HS-27A (cell line): ENCODE results near the gene NABP1.

ENCODE experiments used
- DNase-seq: peaks from one replicate; pipeline ENCODE4 v3.0.0-alpha.2; 2012; ENCODE audit warnings: low read depth, missing footprints

Gene NABP1

DNA sequence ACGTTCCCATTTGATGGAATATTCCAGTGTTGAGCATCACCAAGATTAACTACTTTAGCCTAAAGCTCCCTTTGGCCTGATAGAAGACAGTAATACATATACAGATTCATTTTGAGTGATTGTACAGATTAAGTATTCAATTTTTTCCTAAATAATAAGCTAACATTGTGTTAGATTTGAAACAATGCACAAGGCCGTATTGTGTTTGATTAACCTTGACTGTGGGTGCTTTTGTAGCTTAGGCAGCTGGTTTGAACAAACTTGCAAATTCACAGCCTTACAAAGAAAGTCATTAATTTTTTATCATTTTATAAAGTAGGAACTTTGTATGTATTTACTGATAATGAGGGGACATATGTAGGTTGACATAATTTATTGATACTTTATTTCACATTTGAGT, 29.6 kb downstream of the NABP1 start:
- DNase-seq: no peak

- DNase-seq: peak; percentile 43
Observed at GRCh38 chr2:191710411-191710900, 32.5 kb downstream of the NABP1 start.

GRCh38 chr2:191711621-191712020, 33.7 kb downstream of the NABP1 start:
- DNase-seq: no peak

GRCh38 chr2:191713837-191714236, 35.9 kb downstream of the NABP1 start:
- DNase-seq: no peak

GRCh38 chr2:191714925-191715324, 37.0 kb downstream of the NABP1 start:
- no peak for DNase-seq

DNA sequence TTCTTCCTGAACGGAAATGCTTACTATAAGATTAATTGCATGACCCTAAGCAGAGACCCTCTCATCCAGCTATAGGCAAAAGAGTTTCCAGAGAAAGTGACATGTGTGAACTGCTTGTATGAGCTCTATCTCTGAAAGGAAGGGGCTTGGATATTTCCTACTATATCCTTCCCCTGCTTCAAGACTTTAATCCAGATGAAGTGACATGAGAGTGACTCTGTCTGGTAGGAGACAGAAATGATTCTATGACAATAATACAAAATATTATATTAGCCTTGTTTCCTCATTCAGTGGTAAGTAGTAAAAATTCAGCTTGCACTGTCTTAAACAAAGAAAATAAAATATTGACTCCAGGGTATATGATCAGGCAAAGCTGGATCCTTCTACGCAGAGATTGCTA, 37.5 kb downstream of the NABP1 start:
- no peak for DNase-seq

GRCh38 chr2:191719261-191719660, 41.3 kb downstream of the NABP1 start:
- DNase-seq: no peak

GRCh38 chr2:191719938-191720337, 42.0 kb downstream of the NABP1 start:
- DNase-seq: no peak

- no peak for DNase-seq
Observed at GRCh38 chr2:191721331-191721730, 43.4 kb downstream of the NABP1 start.

- DNase-seq: no peak
Observed at GRCh38 chr2:191724015-191724414, 46.1 kb downstream of the NABP1 start.

DNA sequence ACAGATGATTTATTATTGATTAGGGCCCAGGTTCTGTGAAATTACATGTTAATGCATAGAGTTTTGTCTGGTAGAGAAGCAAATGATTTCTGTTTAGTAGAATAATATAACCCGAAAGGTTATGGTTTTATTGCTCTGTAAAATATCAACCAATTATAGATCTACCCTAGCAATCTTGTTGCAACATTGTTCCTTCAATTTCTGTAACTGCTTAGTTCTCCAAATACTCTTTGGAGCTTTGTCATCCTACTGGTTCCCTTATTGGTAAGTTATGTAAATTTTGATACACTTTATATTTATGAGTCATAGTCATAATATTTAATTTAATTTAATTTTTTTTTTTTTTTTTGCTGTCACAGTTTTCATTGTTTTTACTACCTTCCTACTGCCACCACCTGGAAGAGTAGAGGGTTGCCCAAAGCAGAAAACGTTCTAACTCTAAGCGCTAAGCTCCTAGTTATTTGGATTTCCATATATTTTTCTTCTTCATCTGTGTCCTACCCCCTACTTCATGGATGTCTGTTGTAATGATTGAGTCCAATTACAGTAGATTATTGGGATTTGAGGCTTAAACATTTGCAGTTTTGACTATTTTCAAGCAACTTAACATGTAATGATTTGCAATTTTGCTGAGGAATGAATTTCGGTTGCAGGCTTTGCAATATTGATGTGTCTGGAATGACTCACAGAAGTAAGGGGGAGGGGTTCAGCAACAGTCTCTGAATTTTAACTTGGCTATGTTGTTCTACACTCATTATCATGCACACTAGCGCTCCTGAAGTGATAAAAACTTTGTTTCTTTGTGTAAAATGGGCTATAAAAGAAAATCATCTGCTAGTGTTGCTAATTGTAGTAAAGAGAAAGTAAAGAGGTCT, 51.1 kb downstream of the NABP1 start:
- no peak for DNase-seq

GRCh38 chr2:191730263-191730662, 52.3 kb downstream of the NABP1 start:
- no peak for DNase-seq
